ENCODE data around the gene NCKAP5.

GRCh38 chr2:133146893-133147292, 421.4 kb downstream of the NCKAP5 start:
- TF ChIP-seq EZH2 (IDR thresholded peaks at IDR 0.05; ENCODE audit: insufficient read depth, poor library complexity, severe bottlenecking) (no peak), EZH2phosphoT487 (IDR thresholded peaks at IDR 0.05; ENCODE audit: insufficient read depth, low read depth) (no peak)

All from GM23248 (cell line).